ENCODE data around the gene CLCNKA.

DNA sequence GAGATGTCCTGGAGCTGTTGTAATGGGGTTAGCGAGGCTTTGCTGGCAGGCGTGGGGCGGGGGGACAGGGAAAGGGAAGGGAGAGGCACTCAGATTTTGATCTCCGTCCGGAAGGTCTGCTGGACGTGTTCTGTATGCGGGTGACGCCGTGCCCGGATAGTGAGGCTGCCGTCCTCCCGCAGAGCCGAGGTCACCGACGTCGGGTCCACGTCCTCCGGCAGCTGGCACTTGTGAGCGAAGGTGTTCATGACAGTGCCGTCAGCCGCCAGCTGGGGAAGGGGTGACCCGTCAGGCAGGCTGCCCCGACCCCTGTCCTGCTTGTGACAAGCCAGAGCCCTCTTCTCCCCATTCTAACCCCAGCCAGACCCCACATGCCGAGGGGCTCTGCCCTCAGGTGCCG lies 6.3 kb upstream of the CLCNKA start:
- TF ChIP-seq YY1 (IDR thresholded peaks at IDR 0.05; ENCODE audit: extremely low read depth, insufficient replicate concordance, low read depth, low read length): no peak
- no peak for TF ChIP-seq SIN3A (IDR thresholded peaks at IDR 0.05; ENCODE audit: low read depth)
- TF ChIP-seq, protein P1, sequence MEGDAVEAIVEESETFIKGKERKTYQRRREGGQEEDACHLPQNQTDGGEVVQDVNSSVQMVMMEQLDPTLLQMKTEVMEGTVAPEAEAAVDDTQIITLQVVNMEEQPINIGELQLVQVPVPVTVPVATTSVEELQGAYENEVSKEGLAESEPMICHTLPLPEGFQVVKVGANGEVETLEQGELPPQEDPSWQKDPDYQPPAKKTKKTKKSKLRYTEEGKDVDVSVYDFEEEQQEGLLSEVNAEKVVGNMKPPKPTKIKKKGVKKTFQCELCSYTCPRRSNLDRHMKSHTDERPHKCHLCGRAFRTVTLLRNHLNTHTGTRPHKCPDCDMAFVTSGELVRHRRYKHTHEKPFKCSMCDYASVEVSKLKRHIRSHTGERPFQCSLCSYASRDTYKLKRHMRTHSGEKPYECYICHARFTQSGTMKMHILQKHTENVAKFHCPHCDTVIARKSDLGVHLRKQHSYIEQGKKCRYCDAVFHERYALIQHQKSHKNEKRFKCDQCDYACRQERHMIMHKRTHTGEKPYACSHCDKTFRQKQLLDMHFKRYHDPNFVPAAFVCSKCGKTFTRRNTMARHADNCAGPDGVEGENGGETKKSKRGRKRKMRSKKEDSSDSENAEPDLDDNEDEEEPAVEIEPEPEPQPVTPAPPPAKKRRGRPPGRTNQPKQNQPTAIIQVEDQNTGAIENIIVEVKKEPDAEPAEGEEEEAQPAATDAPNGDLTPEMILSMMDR (IDR thresholded peaks at IDR 0.05 in 2 of 3, conservative IDR thresholded peaks at IDR 0.05 in 1 of 3; ENCODE audit: borderline replicate concordance in 1 of 3, insufficient read depth in 1 of 3, low read depth in 2 of 3, low read length in 2 of 3): no peak
- TF ChIP-seq POLR2AphosphoS5 (IDR thresholded peaks at IDR 0.05; ENCODE audit: low read depth, low read length): no peak
- TF ChIP-seq JUND (IDR thresholded peaks at IDR 0.05): no peak
- TF ChIP-seq EZH2phosphoT487 (IDR thresholded peaks at IDR 0.05; ENCODE audit: borderline replicate concordance): no peak
- TF ChIP-seq, protein P2, sequence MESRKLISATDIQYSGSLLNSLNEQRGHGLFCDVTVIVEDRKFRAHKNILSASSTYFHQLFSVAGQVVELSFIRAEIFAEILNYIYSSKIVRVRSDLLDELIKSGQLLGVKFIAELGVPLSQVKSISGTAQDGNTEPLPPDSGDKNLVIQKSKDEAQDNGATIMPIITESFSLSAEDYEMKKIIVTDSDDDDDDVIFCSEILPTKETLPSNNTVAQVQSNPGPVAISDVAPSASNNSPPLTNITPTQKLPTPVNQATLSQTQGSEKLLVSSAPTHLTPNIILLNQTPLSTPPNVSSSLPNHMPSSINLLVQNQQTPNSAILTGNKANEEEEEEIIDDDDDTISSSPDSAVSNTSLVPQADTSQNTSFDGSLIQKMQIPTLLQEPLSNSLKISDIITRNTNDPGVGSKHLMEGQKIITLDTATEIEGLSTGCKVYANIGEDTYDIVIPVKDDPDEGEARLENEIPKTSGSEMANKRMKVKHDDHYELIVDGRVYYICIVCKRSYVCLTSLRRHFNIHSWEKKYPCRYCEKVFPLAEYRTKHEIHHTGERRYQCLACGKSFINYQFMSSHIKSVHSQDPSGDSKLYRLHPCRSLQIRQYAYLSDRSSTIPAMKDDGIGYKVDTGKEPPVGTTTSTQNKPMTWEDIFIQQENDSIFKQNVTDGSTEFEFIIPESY (IDR thresholded peaks at IDR 0.05; ENCODE audit: extremely low read depth, insufficient replicate concordance, low read length): no peak
- TF ChIP-seq SP1 (IDR thresholded peaks at IDR 0.05; ENCODE audit: low read depth): no peak
